H1 (cell line): ENCODE measurements around the gene ATP8B2. TPM values are rescaled to one million over a fixed set of nuclear protein-coding genes. Genes with fewer than 3 reads are reported as not detected.

ENCODE experiments used
- CTCF ChIA-PET: fragments of 300-600 bp; sonication (Branson Sonifier 250); formaldehyde crosslinking; loops from one replicate; lab custom pipeline; 2021; ENCODE audit not compliant: partially characterized antibody; lab: Charles Lee
- POLR2A ChIA-PET: fragments of 300-600 bp; sonication (Branson Sonifier 250); formaldehyde crosslinking; loops from one replicate; lab custom pipeline; 2021; ENCODE audit warnings: inconsistent platforms; ENCODE audit not compliant: partially characterized antibody; lab: Charles Lee
- DNase-seq, 2 experiments: peaks; one replicate each; pipeline versions ENCODE4 v3.0.0 to v3.0.0-alpha.2; 2010 to 2022; ENCODE audit warnings: low spot score in 2 of 2, low read depth in 1 of 2, mixed read lengths in 1 of 2
- FAIRE-seq: peaks from 2 replicates; lab custom pipeline; 2011; peaks lifted over from hg19 to GRCh38; lab: Jason Lieb, UNC
- H2AFZ ChIP-seq: 2 replicates; pipeline ENCODE4 v1.8.1; 2012; ENCODE audit warnings: low read length, inconsistent platforms
- H2AK5ac ChIP-seq: 2 replicates; pipeline ENCODE4 v1.6.1; 2013; ENCODE audit warnings: low read depth, low read length
- H2BK120ac ChIP-seq: replicated peaks from 2 replicates; pipeline ENCODE3; 2013; ENCODE audit warnings: low read depth, low read length, inconsistent platforms
- H2BK12ac ChIP-seq: 2 replicates; pipeline ENCODE4 v1.6.1; 2013; ENCODE audit warnings: low read depth, low read length
- H2BK15ac ChIP-seq: 2 replicates; pipeline ENCODE4 v1.6.1; 2013; ENCODE audit warnings: low read length
- H2BK20ac ChIP-seq: 2 replicates; pipeline ENCODE4 v1.6.1; 2013; ENCODE audit warnings: low read length
- H2BK5ac ChIP-seq: 2 replicates; pipeline ENCODE4 v1.6.1; 2013; ENCODE audit warnings: low read depth, low read length
- H3K14ac ChIP-seq: 2 replicates; pipeline ENCODE4 v1.6.1; 2013; ENCODE audit warnings: inconsistent platforms; ENCODE audit not compliant: insufficient read length
- H3K18ac ChIP-seq: 2 replicates; pipeline ENCODE4 v1.6.1; 2013; ENCODE audit warnings: low read length; ENCODE audit errors: extremely low read depth
- H3K23ac ChIP-seq: 2 replicates; pipeline ENCODE4 v1.6.1; 2013; ENCODE audit warnings: inconsistent platforms; ENCODE audit not compliant: insufficient read length
- H3K23me2 ChIP-seq: 2 replicates; pipeline ENCODE4 v1.6.1; 2013; ENCODE audit warnings: low read depth, low read length
- H3K27ac ChIP-seq: 2 replicates; pipeline ENCODE4 v1.6.1; 2011; ENCODE audit warnings: low read depth, low read length, inconsistent platforms
- H3K27me3 ChIP-seq, 4 experiments: replicated peaks in 1 of 4; 1 replicate in 1 of 4; 2 replicates in 3 of 4; pipeline versions ENCODE4 v1.6.1 to v1.8.1; 2011 to 2013; ENCODE audit warnings: low read length in 3 of 4, mild to moderate bottlenecking in 3 of 4, inconsistent platforms in 2 of 4, mixed read lengths in 2 of 4, moderate library complexity in 1 of 4; ENCODE audit not compliant: control insufficient read depth in 3 of 4, insufficient read depth in 3 of 4; ENCODE audit errors: extremely low read depth in 1 of 4
- H3K36me3 ChIP-seq, 4 experiments: 2 replicates each; pipeline versions ENCODE4 v1.6.1 to v1.8.1; 2011 to 2013; ENCODE audit warnings: mild to moderate bottlenecking in 4 of 4, low read length in 3 of 4, moderate library complexity in 2 of 4, control low read depth in 1 of 4, inconsistent platforms in 1 of 4; ENCODE audit not compliant: insufficient read depth in 4 of 4, control insufficient read depth in 2 of 4
- H3K4ac ChIP-seq: replicated peaks from 2 replicates; pipeline ENCODE3; 2013; ENCODE audit warnings: low read length, low read depth, mixed read lengths, inconsistent platforms; ENCODE audit not compliant: insufficient read length
- H3K4me1 ChIP-seq, 4 experiments: replicated peaks in 1 of 4; 1 replicate in 1 of 4; 2 replicates in 3 of 4; pipeline versions ENCODE4 v1.6.1 to v1.8.1; 2011 to 2013; ENCODE audit warnings: low read length in 3 of 4, inconsistent platforms in 2 of 4, mixed read lengths in 1 of 4; ENCODE audit not compliant: insufficient read depth in 4 of 4, control insufficient read depth in 3 of 4
- H3K4me2 ChIP-seq, 2 experiments: 2 replicates each; pipeline versions ENCODE4 v1.6.1 to v1.8.1; 2011 to 2013; ENCODE audit warnings: low read depth in 2 of 2, low read length in 2 of 2, control low read depth in 1 of 2, inconsistent platforms in 1 of 2, mild to moderate bottlenecking in 1 of 2; ENCODE audit not compliant: insufficient read depth in 1 of 2
- H3K4me3 ChIP-seq, 4 experiments: fragments of 200-600, 300-600 bp in 1 of 4; sonication (generic), shearing (Covaris generic), sonication (Bioruptor Twin) in 1 of 4; 2 replicates each; pipeline versions ENCODE4 v1.5.1 to v1.8.1; 2011 to 2016; ENCODE audit warnings: low read length in 4 of 4, low read depth in 3 of 4, control low read depth in 2 of 4, inconsistent platforms in 2 of 4, mild to moderate bottlenecking in 2 of 4, mixed read lengths in 1 of 4, moderate library complexity in 1 of 4; ENCODE audit not compliant: insufficient read depth in 2 of 4; ENCODE audit errors: extremely low read depth in 1 of 4
- H3K56ac ChIP-seq: replicated peaks from 2 replicates; pipeline ENCODE3; 2013; ENCODE audit warnings: low read depth, mild to moderate bottlenecking, mixed read lengths, low read length, inconsistent platforms; ENCODE audit not compliant: insufficient read length
- H3K79me1 ChIP-seq: 2 replicates; pipeline ENCODE4 v1.6.1; 2013; ENCODE audit warnings: low read depth, low read length, control low read depth
- H3K79me2 ChIP-seq, 2 experiments: 2 replicates each; pipeline versions ENCODE4 v1.6.1 to v1.8.1; 2012 to 2013; ENCODE audit warnings: low read length in 2 of 2, mild to moderate bottlenecking in 2 of 2, inconsistent platforms in 1 of 2; ENCODE audit not compliant: insufficient read depth in 2 of 2, control insufficient read depth in 1 of 2
- H3K9ac ChIP-seq, 4 experiments: replicated peaks in 1 of 4; 1 replicate in 1 of 4; 2 replicates in 3 of 4; pipeline versions ENCODE4 v1.6.1 to v1.8.1; 2011 to 2013; ENCODE audit warnings: low read depth in 3 of 4, low read length in 3 of 4, control low read depth in 2 of 4, mild to moderate bottlenecking in 2 of 4, moderate library complexity in 2 of 4, inconsistent platforms in 1 of 4; ENCODE audit errors: extremely low read depth in 1 of 4
- H3K9me3 ChIP-seq, 2 experiments: 2 replicates each; pipeline versions ENCODE4 v1.6.1 to v1.8.1; 2012 to 2013; ENCODE audit warnings: mild to moderate bottlenecking in 2 of 2, moderate library complexity in 2 of 2, control low read depth in 1 of 2, inconsistent platforms in 1 of 2, low read depth in 1 of 2, low read length in 1 of 2, mixed read lengths in 1 of 2; ENCODE audit not compliant: insufficient read depth in 2 of 2
- H4K20me1 ChIP-seq, 2 experiments: replicated peaks in 1 of 2; 2 replicates each; pipeline versions ENCODE3 to v1.8.1; 2011 to 2013; ENCODE audit warnings: inconsistent platforms in 2 of 2, low read length in 2 of 2, mild to moderate bottlenecking in 1 of 2; ENCODE audit not compliant: insufficient read depth in 2 of 2, control insufficient read depth in 1 of 2
- H4K5ac ChIP-seq: 2 replicates; pipeline ENCODE4 v1.6.1; 2013; ENCODE audit warnings: low read length, low read depth, mixed read lengths, inconsistent platforms; ENCODE audit not compliant: insufficient read length
- H4K8ac ChIP-seq: 2 replicates; pipeline ENCODE4 v1.8.0; 2013; ENCODE audit warnings: mild to moderate bottlenecking, moderate library complexity, low read length, inconsistent platforms; ENCODE audit not compliant: insufficient read depth; ENCODE audit errors: extremely low read depth
- H4K91ac ChIP-seq: replicated peaks from 2 replicates; pipeline ENCODE3; 2013; ENCODE audit warnings: low read length, mixed read lengths, inconsistent platforms; ENCODE audit not compliant: insufficient read length
- CBX5 ChIP-seq: fragments of 300-800, 300-1000 bp; sonication (generic); IDR thresholded peaks from 2 replicates; pipeline ENCODE4 v1.7.1; 2016; ENCODE audit warnings: antibody characterized with exemption, low read length, low read depth
- WGBS, 2 experiments: shearing (Covaris generic) in 1 of 2; methylation state at CpG; one replicate each; pipeline versions ENCODE4 v1.1.6 to v1.1.7; 2013 to 2015; ENCODE audit warnings: low lambda C conversion rate in 2 of 2, mixed read lengths in 2 of 2, inconsistent platforms in 1 of 2, low coverage in 1 of 2, missing lambda C conversion rate in 1 of 2; ENCODE audit not compliant: insufficient replicate concordance in 2 of 2, insufficient coverage in 1 of 2, insufficient read length in 1 of 2; ENCODE audit errors: extremely low coverage in 1 of 2, missing lambda C conversion rate in 1 of 2; 5-methylcytosine and 5-hydroxymethylcytosine counted together
- polyA plus RNA-seq, 7 experiments: library from polyadenylated mRNA; depleted of rRNA in 3 of 7; stranded (reverse) in 5 of 7; unstranded in 2 of 7; fragments of >200 nt in 5 of 7; fragments of 200-250 nt in 2 of 7; gene quantifications; 1 replicate in 5 of 7; 2 replicates in 1 of 7; 4 replicates in 1 of 7; pipeline versions ENCODE4 v1.2.1 to v1.2.3, GENCODE V29; 2011 to 2013; ENCODE audit warnings: missing spikeins in 2 of 7, mixed read lengths in 2 of 7
- total RNA-seq: library from RNA; stranded (reverse); fragmentation: NEBNext Ultra II Directional; extraction: Animal tissue kit (Norgen Biotek cat#: 25700); gene quantifications from 2 replicates; pipeline ENCODE4 v1.2.1, GENCODE V29; 2021

ATP8B2 gene
- total and polyA plus RNA-seq, 2 of the 8 experiments (the other 6 are each of a cell fraction or from before 2014, with no cell fraction given): 61.4 to 70.1 TPM

DNA sequence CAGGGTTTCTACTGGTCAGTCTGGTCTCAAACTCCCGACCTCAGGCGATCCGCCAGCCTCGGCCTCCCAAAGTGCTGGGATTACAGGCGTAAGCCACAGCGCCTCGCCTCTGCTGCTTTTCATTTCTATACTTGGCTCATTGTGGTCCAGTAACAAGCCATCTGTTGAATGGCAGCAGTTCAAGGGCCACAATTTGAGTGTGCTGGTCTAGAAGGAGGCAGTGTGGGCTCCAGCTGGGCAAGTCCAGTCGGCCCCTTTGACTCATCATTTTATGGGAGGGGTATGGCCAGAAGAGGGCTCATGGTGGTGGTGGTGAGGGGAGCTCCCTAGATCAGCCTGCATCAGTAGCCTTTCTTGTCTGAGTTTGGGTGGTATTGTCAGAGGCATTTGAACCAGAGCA lies 33.2 kb downstream of the ATP8B2 start:
- CTCF ChIA-PET: interaction anchor here (0.6 to 27.5 kb wide), 2 partner anchors 31 to 64 kb away, joined by 4 to 507 read pairs; partner anchors contain the start of genes AQP10 and ATP8B2
- no peak overlapping the region for H3K56ac ChIP-seq
- TF ChIP-seq CBX5: no peak
- TF ChIP-seq, all 59 proteins: peak for 0
- Histone ChIP-seq H2BK20ac (no peak overlapping the region), H3K4ac (no peak overlapping the region), H3K18ac (no peak overlapping the region), H2BK5ac (no peak overlapping the region), H3K4me1 (peaks cover 0 to 3% (median under 1%) of the 10 kb centered on the region in 4 experiments; a peak in 3 of 7 replicates), H3K27ac (no peak overlapping the region), H3K9ac (no peak overlapping the region), H3K27me3 (peaks cover 0 to 3% (median under 1%) of the 10 kb centered on the region in 4 experiments; a peak in 2 of 7 replicates), H2BK12ac (no peak overlapping the region), H3K4me3 (no peak overlapping the region), H3K36me3 (no peaks in the 10 kb centered on the region), H3K79me2 (no peaks in the 10 kb centered on the region), H3K4me2 (no peak overlapping the region), H2BK15ac (no peak overlapping the region), H4K5ac (no peak overlapping the region), H4K8ac (no peak overlapping the region), H4K20me1 (no peaks in the 10 kb centered on the region), H2BK120ac (no peak overlapping the region), H2AK5ac (no peak overlapping the region), H3K14ac (no peak overlapping the region), H4K91ac (no peak overlapping the region), H3K23ac (no peak overlapping the region), H3K79me1 (no peaks in the 10 kb centered on the region), H3K23me2 (0 out of 2 replicates have a peak, but pooled peaks cover under 1% of the 10 kb centered on the region), H2AFZ (no peak overlapping the region), H3K9me3 (0 out of 4 replicates have a peak, but pooled peaks cover 0 to 2% of the 10 kb centered on the region in 2 experiments)
- POLR2A ChIA-PET: no interaction called here
- FAIRE-seq (no peak), DNase-seq (no peak)
- 94% methylated on average over 8 of the region's 8 CpGs; no CpG with 5 or more reads in 1 of the 2 experiments for WGBS, 2 experiments
